ENCODE results near the gene SCYL3.
"Not testable (repeated sequence)": the region's sequence is repeated elsewhere in the genome, so short reads cannot be mapped to it uniquely, and the experiment has no call there.

Gene SCYL3

DNA sequence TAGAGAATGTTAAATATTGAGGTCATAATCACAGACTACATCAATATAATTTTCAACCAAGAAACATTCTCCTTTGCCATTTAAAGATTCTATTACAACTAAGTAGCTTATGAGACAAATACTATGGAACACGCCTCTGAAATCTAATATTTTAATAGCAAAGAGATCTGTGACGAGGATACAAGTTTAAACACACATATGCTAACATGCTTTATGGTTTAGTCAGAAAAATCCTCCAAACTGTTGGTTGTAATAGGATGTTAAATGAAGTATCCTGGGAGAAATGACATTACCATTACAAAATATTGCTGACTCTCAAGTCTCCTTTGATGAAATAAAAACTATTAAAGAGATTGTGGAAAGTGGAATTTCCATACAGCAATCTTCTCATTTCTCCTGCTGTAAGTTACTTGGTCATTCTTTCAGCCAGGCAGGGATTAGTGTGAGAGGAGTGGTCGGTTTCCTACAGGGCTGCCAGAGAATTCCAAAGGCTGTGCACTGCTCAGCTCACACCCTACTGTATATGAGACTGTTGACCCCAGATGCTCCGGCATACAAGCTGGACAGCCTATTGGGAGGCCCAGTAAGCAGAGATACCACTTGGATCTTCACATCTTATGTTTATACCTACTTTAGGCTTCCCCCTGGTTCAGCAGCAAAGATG, 26.6 kb downstream of the SCYL3 start:
- no peak for DNase-seq

DNA sequence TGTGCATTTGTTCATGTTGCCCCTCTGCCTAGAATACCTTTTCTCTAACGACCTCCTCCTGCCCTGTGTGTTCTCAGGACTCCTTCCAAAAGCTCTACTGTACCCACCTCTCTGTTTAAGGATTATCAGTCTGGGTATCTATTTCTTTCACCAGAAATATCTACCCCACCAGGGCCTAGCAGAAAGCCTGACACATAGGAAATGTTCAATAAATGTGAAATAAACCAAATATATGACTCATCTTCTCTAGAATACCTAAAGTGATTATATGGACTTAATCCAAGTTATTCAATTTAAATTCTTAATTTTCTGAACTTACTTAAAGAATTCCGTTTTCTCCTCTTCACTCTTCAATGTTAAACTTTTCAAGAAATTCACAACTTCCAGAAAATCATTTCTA, 27.1 kb downstream of the SCYL3 start:
- no peak for DNase-seq

DNA sequence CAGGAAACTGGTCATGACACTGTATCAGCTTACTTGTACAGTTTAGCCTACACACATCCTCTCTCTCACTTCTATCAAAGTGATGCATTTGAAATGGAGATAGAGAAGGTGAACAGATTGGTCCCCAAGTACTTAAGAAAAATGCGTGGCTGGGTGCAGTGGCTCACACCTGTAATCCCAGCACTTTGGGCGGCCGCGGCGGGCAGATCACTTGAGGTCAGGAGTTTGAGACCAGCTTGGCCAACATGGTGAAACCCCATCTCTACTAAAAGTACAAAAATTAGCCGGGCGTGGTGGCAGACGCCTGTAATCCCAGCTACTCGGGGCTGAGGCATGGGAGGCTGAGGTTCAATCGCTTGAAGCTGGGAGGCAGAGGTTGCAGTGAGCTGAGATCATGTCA, 29.2 kb downstream of the SCYL3 start:
- DNase-seq = not testable (repeated sequence)

DNA sequence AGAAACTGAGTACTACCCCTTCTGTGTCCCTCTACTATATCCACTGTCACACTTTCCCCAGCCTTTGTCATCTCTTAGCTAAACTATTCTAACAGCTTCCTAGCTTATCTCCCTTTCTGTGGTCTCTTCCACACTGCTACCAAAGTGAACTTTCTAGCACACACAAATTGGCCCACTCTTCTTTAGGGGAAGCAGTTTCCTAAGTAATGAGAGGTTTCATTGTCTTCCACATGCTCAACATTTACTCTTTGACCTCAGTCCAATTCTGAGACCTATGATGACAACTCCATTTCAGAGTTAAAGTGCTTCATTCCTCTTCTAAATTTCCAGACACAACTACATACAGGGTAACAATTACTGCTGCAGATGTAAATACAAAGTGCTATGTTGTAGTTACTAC, 32.9 kb downstream of the SCYL3 start:
- DNase-seq = no peak

DNA sequence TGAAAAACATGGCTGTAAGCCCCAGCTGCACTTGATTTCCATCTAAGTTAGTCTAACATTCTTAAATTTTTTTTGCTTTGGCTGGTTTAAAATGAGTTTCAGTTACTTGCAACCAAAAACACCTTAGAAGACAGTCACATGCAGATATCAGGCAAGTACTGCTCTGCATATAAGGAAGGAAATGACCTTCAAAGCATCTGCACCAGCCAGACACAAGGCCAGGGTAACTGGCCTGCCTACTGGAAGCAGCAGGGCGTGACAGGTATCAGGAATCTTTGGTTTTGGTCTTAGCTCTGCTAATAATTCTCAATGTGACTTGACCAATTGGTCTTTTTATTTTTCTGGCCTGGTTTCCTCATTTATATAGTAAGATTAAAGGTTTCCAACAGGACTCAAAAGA, 33.5 kb downstream of the SCYL3 start:
- no peak for DNase-seq

DNA sequence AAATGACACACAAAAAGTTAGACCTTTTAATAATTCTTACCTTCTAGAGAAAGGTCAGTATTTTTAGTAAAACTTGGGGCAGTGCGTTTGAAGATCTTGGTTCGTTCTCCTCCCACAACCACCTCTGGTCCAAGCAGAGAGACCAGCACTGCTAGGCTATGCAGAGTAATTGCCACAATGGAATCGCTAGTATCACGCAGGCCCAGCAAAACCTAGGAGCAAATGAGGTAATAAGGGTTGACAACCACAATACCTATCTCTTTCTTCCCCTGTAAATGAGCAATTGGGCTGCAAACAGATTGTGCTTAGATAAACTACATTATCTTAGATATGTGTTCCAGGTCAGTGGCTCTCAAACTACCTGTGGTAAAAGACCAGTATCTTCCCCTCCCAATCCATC, 34.7 kb downstream of the SCYL3 start:
- DNase-seq = no peak

DNA sequence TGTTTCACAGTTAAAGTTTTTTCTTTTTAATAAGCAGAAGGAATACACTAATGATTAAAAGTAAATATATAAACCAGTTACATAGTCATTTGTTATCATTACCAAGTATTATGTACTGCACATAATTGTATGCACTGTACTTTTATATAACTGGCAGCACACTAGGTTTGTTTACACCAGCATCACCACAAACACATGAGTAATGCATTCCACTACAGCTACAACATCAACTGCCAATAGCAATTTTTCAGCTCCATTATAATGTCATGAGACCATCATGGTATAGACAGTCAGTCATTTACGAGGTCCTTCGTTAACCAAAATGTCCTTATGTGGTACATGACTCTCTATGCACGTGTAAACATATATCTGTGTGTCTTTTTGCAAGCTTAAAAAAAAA, 35.2 kb downstream of the SCYL3 start:
- no peak for DNase-seq

DNA sequence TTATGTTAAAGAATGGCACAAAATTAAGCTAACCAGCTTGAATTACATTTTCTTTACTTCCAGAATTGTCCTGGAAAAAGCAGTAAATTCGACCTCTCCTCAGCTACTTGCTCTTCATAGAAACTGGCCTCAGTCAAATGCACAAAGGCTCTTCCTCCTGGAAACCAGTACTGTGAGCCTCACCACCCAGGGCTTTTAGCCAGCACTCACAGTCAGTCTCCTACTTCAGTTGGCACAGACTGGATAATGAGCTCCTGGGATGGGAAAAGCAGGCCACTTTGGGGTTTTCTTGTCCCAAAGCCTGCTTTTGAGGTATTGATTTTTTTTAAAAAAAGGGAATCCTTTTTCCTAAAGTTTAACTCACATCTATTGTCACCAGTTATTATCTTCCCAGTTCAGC, 40.4 kb downstream of the SCYL3 start:
- no peak for DNase-seq

DNA sequence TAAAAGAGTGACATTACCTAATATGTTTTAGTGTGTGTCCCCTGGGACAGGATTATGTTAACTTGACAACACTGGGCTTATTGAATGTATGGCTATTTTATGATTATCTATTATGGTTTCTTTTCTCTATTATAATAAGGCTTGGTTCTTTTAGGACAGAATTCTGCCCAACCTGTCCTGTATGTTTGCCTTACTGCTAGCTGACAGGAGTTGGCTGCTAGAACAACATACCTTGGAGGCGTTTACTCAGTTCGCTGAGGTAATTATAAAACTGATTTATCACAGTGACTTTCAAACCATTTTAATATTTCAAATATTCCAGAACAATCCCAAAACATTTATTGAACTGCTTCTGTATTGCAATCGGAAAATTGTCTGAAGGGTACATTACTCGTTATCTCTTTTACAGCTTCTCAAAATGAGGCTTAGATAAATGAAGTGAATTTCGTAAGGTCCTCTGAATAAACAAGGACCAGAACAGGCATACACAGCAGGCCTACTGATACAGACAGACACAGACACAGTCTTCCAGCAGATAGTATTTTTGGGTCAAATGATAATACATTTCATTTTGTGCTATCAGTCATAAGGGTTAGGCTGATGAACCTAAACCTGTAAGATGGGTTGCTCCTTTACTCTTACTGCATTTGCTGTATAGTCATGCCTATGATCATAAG, 44.2 kb downstream of the SCYL3 start:
- no peak for DNase-seq

DNA sequence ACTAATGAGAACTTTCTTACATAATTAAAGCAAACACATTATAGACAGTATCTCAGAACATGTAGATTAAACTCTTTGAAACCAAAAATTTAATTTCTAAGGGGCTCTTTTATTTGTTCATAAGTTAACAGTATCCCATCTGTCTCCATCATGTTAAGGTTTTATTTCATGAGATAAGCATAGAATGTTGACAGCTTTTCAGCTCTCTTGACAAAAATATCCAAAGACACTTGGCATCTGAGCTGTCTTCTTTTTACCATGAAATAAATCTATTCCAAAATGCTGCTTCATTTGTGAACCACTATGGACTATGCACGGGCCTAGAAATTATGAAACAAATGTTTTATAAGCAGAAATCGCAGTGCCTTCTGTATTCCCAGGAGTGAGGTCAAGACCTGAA, 45.2 kb downstream of the SCYL3 start:
- no peak for DNase-seq

DNA sequence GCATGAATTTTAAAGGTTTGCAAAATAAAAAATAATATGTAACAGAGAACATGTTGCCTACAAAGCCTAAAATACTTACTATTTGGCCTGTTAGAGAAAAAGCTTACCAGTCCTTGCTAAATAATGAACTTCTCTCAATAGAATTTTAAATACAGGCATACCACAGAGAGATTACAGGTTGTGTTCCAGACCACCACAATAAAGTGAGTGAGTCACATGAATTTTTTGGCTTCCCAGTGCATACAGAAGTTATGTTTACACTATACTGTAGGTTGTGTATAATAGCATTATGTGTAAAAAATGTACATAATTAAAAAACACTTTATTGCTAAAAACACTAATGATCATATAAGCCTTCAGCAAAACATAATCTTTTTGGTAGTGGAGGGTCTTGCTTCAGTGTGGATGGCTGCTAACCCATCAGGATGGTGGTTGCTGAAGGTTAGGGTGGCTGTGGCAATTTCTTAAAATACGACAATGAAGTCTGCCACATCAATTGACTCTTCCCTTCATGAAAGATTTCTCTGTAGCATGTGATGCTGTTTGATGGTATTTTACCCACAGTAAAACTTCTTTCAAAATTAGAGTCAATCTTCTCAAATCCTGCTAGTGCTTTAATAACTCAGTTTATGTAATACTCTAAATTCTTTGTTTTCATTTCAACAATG, 48.6 kb downstream of the SCYL3 start:
- DNase-seq = no peak

DNA sequence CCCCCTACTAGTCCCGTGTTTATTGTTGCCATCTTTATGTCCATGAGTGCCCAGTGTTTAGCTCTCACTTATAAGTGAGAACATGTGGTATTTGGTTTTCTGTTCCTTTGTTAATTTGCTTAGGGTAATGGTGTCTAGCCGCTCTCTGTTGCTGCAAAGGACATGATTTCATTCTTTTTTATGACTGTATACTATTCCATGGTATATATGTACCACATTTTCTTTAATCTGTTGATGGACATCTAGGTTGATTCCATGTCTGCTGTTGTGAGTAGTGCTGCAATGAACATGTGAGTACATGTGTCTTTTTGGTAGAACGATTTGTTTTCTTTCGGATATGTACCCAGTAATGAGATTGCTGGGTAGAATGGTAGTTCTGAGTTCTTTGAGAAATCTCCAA, 54.8 kb downstream of the SCYL3 start:
- DNase-seq = no peak

DNA sequence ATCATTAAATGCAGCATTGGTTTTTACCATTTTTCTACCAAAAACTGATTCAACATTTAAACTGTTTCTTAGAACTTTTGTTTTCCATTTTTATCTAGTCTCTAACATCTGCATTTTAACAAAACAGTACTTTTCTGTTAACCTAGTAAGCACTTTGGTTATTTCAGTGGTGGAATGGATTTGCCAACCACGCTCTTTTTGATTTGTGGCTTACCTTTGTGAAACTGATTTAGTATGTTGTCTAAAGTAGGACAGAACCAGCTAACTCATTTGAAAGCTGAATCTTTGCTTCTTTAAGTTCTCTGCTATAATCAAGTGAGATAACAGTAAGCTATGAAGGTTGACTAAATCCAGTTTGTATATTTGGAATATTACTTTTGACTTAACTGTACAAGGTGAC, 57.5 kb downstream of the SCYL3 start:
- no peak for DNase-seq

DNA sequence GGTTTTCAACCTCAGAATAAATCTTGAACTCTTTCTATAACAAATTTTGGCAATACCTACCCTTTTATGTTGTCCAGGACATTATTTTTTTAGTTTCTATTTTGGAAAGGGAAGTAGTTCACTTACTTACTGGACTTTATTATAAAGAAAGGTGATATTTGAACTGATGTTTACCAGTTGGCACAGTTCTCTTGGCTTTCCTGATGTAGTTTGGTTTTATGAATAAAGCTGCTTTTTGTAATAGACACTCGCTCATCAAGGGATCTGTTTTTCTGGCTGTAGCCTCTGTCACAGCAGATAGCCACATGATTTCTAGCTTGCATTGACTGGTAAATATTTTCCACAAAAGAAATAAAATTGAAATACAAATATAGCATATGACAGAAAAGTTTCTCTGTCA, 58.0 kb downstream of the SCYL3 start:
- DNase-seq = no peak

DNA sequence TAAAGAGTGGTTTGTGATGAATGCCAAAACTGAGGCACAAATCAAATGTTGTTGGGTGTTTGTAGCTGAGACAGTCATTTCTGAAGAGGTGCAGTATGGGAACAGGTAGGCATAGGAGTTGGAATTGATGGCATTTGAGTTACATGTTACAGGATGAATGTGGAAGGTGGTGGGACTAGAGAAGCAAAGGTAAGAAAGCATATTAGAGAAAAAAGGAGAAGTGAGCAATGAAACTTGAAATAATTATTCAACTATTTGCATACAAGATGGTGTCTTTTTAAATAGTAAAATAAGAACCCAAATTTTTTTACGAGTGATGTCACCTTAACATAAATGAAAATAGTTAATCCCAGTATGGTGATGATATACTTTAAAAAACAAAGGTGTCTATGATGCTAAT, 58.8 kb downstream of the SCYL3 start:
- DNase-seq = no peak

DNA sequence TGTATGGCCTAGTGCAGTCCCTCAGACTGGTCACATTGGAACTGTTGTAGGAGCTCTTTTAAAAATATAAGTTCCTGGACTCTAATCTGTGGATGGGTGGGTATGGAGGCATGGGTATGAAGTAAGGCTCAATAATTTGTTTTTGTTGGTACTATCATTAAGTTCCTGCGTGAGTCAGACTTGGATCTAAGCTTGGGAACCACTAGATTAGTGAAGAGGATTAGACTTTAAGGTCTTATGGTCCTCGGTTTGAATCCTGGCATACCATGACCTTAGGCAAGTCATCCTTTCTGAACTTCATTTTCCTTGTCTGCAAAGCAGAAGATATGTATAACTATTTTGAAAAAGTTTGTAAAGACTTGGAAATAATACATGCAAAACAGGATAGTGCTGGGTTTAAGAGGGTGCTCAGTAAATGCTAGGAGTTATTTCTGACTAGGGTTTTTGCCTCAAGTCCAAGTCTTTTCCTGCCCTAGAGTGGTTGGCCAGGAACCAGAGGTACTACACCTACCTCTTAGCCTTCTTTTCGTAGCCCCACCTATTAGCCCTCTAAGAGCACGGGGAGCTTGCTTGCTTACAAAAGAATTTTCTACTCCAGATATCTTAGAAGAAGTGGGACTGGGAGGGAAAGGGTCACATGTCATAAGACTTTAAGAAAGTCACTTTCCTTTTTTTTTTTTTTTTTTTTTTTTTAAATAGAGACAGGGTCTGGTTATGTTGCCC, 60.4 kb downstream of the SCYL3 start:
- DNase-seq = no peak

DNA sequence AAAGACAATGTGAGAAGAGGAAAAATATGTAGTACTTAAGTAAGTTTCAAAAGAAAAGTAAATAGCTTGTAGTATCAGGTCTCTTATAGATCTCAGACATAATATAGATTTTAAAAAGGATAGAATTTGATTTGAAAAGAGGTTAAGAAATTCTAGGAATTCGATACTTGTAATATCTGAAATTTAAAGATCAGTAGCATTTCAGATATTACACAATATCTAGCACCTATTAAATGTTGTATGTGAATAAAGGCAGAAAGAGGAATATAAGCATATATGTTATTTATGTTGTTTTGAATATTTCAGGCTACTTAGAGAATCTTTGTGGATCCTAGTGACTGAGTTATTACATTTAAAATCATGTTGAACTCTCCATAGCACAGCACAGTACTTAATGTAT, 64.0 kb downstream of the SCYL3 start:
- no peak for DNase-seq

DNA sequence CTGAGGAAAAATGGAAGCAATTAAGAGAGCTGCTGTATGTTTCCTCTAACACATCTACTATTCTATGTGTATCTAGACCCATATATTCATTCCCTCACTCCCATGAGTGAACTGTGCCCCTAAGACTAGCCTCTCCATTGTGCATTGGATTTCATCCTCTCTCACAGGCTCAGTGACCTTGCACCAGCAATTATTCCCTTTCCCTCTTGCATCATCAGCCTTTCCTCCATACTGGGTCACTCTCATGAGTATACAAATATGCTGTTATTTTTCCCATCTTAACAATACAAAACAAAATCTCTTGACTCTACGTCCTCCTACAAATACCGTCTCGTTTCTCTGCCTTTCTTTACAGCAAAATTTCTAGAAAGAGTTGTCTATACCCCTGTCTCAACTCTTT, 69.5 kb downstream of the SCYL3 start:
- DNase-seq = no peak

DNA sequence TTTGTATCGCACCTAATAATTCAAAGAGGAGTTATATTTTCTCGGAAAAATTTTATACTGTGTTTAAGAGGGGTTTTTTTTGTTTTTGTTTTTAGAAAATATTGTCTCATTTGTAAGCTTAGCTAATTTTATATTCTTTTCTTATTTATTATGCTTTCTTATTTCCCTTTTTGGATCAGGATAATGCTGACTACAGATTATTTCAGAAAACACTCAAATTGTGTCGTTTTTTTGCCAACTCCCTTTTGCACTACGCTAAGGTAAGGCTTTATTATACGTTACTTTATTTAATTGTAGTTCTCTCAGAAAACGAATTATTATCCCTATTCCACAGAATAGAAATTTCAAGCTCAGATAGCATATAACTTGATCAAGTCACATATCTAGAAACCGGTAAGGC, 72.2 kb downstream of the SCYL3 start:
- no peak for DNase-seq

DNA sequence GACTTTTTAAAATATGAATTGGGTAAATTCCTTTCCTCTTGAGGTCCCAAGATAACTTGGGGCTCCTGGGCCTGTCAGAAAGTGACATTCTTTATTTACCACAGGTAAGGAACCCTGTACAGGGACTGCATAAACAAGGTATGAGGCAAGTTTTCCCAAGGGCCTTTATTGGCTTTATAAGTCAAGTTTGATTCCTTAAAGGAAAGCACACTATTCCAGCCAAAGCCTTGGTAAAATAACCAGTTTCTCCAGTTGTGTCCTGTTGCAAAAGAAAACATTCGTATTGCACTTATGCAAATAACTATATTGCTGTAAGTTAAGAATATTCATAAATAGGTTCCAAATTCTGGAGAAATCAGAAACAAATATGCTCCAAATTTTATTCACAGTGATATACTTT, 77.1 kb downstream of the SCYL3 start:
- DNase-seq = no peak

DNA sequence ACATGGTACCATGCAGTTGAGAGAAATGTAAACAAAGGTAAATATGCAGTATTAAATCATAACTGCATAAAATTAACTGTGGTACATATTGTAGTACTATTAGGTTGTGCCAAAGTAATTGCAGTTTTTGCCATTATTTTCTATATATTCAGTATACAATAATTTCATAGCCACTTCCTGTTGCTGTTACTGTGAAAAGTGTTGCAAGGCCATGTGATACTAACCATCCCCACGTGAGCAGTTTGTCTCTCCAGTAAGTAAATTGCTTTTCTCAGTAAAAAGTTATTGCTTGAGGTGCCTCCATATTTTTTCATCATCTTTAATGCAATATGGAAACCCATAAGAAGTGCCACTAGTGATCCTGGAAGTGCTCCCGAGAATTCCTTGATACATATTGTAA, 79.4 kb downstream of the SCYL3 start:
- DNase-seq = no peak

DNA sequence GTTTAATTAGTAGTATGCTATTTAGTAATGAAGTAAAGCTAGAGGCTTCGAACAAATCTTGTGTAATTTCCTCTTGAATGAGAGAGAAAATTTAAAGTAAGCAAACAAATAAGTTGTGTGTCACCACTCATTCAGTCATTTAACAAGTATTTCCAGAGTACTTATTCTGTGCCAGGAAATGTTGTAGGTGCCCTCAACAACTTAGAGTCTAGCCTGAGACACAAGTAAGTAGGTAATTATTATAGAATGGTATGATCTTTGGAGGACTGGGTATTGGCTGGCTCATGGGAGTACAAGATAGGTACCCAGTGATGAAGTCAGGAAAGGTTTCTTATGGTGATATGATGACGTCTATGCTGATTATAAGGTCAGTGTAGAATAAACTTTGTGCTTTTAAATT, 81.6 kb downstream of the SCYL3 start:
- DNase-seq = no peak

DNA sequence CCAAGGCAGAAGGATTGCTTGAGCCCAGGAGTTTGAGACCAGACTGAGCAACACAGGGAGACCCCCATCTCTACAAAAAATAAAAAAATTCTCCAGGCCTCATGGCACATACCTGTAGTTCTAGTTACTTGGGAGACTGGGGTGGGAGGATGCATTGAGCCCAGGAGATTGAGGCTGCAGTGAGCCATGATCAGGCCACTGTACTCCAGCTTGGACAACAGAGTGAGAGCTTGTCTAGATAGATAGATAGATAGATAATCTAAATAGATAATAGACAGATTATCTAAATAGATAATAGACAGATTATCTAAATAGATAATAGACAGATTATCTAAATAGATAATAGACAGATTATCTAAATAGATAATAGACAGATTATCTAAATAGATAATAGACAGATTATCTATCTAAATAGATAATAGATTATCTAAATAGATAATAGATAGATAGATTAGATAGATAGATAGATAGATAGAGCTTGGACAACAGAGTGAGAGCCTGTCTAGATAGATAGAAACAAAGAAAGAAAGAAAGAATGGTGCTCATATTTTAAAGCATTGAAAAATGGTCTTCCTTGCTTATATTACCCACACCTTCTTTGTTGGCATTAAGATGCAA, 82.2 kb downstream of the SCYL3 start:
- not testable (repeated sequence) for DNase-seq
